Neuron (in vitro differentiated cells): ENCODE data around the gene HPCAL1.

Experiments used
- H2AFZ ChIP-seq: one replicate; pipeline ENCODE4 v1.6.1; 2013; ENCODE audit warnings: low read depth, mild to moderate bottlenecking, inconsistent platforms, low read length, moderate library complexity
- H3K27me3 ChIP-seq: one replicate; pipeline ENCODE4 v1.6.1; 2013; ENCODE audit warnings: low read length; ENCODE audit not compliant: insufficient read depth
- H3K36me3 ChIP-seq: one replicate; pipeline ENCODE4 v1.6.1; 2013; ENCODE audit warnings: low read length; ENCODE audit not compliant: insufficient read depth
- H3K4me1 ChIP-seq: one replicate; pipeline ENCODE4 v1.6.1; 2013; ENCODE audit warnings: low read length; ENCODE audit not compliant: insufficient read depth
- H3K4me3 ChIP-seq: 2 replicates; pipeline ENCODE4 v1.5.1; 2013; ENCODE audit warnings: mild to moderate bottlenecking, low read length, moderate library complexity
- H3K9me3 ChIP-seq: one replicate; pipeline ENCODE4 v1.6.1; 2013; ENCODE audit warnings: low read length

The HPCAL1 gene

DNA sequence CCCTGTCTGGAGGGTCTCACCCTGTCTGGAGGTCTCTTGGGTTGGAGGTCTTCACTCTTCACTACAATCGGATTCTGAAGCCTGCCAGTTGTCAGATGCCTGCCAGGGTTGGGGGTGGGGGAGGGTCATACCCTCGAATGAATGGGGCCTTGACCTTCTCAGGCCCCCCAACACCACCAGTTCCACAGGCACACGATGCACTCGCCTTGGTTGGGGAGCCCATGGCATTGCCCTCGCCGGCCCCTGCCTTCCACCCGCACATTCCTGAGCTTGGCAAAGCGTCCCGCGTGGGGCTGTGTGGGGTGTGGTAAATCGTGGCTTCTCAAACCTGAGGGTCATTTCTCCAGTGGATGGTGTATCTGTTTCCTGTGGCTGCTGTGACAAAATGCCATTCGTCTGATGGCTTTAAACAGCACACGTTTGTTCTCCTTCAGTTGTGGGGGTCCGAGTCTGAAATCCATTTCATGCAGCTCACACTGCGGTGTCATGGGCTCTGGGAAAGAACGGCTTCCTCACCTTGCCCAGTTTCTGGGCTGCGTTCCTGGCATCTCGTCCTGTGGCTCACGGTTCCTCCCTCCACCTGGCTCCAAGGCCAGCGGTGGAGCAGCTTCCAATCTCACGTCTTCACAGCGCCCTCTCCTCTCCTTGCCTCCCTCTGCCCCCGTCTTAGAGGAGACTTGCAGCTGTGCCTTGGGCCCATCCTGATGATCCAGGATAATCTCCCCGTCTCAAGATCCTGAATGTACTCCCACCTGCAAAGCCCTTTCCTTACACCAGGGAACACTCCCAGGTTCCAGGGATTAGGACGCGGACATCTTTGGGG lies 38.0 kb upstream of the HPCAL1 start:
- Histone ChIP-seq H3K9me3 (no peaks in the 10 kb centered on the region), H3K36me3 (no peaks in the 10 kb centered on the region), H3K4me3 (no peak overlapping the region), H2AFZ (no peak overlapping the region), H3K27me3 (no peaks in the 10 kb centered on the region), H3K4me1 (no peaks in the 10 kb centered on the region)

DNA sequence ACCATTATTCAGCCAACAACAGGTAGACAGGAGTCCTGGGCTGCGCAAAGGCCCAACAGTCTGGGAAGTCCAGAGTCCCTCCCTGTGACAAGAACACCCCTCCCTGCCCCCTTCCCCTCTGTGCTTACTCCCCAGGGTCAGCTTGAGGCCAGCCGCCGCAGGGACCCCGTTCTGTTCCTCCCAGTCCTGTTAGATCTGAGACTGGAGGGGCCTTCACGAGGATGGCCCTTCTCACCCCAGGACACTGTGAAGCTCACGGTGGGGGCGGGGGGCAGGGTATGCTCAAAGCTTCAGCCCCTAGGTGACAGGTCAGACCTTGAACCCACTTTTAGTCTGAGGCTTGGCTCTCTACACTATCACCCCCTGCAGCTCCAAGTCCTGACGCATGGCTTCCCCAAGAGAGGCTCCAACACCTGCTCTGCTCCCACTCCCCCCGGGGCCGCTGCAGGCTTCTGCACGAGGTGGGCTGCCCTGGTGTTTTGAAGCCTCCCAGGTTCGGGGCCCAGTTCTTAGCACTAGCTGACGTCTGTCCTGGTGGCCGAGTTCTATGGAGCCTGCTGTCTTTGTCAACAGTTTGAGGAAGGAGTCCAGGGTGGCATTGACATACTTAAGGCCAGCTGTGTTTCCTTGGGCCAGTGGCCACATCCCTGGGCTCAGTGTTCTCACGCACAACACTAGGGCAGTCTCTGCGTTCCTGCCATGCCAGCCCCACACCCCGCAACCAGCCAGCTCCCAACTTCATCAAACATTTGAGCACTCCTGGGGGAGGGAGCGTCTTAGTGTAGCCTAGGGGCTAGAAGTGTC lies 37.2 kb upstream of the HPCAL1 start:
- Histone ChIP-seq H3K4me1 (no peaks in the 10 kb centered on the region), H2AFZ (no peak overlapping the region), H3K4me3 (no peak overlapping the region)

DNA sequence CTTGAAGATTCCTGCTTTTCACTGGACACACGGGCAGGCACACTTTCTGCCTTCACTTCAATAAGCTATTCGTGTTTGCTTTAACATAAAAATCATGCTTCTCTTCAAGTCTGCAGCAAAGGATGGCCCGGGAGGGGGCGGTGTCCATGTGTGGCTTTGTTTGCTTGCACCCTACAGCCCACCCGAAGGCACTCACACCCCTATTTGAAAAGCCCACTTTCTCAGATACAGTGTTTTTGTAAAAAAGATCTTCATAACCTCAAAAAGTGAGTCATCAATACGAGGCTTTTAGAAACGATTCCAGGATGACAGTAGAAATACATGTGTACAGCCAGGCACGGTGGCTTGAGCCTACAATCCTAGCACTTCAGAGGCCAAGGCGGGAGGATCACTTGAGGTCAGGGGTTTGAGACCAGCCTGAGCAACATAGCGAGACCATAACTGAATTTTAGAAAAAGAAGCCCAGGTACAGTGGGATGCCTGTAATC lies 36.5 kb upstream of the HPCAL1 start:
- H3K4me1 ChIP-seq, result no peaks in the 10 kb centered on the region
- H3K9me3 ChIP-seq, result no peaks in the 10 kb centered on the region
- no peaks in the 10 kb centered on the region for H3K27me3 ChIP-seq
- H3K4me3 ChIP-seq, result no peak overlapping the region
- no peaks in the 10 kb centered on the region for H3K36me3 ChIP-seq
- H2AFZ ChIP-seq, result no peak overlapping the region

More for the DNA sequence above, 37.2 kb upstream of the HPCAL1 start:
- Histone ChIP-seq H3K27me3 (no peaks in the 10 kb centered on the region), H3K36me3 (no peaks in the 10 kb centered on the region), H3K9me3 (no peaks in the 10 kb centered on the region)

DNA sequence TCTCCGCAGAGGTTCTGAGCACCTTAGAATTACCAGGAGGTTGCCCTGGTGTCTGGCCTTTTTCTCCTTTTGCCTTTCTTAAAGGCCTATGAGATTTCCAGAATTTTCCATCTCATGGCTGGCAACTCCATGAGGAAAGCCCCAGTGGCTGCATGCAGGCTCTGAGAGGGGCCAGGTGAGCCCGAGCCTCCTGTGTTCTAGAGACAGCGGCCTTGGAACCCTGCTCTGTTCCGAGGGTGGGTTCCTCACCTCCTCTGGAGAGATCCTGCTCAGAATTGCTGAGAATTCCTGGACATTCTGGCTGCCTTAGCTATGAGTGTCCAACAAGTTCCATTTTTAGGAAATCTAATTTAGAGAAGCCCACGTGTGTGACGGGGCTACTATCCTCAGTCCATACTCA lies 35.7 kb upstream of the HPCAL1 start:
- Histone ChIP-seq H3K4me1 (no peaks in the 10 kb centered on the region), H3K27me3 (no peaks in the 10 kb centered on the region), H2AFZ (no peak overlapping the region)

DNA sequence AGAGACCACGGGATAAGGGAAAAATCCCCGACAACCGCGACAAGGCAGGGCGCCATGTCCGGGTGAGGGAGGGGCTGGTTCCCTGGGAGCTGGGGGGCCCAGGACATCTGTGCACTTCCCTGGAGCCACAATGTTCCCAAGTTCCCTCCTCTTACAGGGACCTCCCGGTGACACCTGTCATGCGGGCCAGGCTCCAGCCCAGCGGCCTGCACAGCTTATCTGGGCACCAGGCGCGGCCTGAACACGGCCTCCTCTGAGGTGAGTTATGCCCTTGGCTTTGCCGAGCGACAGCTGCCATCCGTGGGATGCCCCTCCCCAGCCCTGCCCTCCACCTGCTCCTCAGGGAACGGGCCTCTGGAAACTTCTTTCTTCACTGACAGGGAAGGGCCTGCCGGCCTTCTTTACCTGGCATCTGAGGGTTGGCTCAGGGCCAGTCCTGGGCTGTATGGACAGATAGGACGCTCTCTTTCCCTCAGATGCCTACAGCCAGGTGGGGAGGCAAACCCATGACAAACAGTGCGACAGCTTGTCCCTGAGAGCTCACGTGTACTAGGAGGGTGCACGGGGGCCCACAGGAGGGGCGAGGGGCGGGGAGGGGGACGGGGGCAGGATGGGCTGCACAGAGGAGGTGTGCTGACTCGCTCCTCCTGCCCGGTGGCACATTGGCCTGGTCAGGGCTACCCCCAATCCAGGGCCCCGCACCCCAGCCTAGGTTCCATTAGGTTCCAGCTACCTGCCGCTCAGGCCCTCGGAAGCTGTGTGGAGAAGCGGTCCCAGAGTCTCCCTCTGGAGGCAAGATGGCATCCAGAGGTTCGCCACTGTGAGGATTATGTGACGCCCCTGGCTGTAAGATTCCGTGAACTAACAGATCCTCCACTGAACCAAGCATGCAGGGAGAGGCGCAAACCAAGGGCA lies 34.9 kb upstream of the HPCAL1 start:
- no peaks in the 10 kb centered on the region for H3K27me3 ChIP-seq
- H3K9me3 ChIP-seq, result no peaks in the 10 kb centered on the region
- no peak overlapping the region for H3K4me3 ChIP-seq
- no peaks in the 10 kb centered on the region for H3K4me1 ChIP-seq
- no peaks in the 10 kb centered on the region for H3K36me3 ChIP-seq
- no peak overlapping the region for H2AFZ ChIP-seq

More for the DNA sequence above, 35.7 kb upstream of the HPCAL1 start:
- Histone ChIP-seq H3K36me3 (no peaks in the 10 kb centered on the region), H3K9me3 (no peaks in the 10 kb centered on the region), H3K4me3 (no peak overlapping the region)

DNA sequence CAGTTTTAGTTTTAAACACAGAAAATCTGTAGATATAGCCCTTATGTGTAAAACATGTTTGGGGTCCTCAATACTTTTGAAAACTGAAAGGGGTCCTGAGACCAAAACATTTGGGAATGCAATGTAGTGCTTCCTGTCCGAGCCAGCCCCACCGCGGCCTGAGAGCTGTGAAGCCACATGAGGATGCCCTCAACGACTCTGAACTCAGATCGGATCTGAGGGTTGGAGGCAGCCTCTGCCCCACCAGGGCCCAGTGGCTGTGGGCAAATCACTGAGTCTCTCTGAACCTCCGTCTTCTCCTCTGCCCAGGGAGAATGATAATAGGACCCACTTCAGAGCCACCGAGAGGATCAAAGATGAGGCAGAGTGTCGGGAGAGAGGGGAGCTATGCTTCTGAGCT lies 33.4 kb upstream of the HPCAL1 start:
- no peaks in the 10 kb centered on the region for H3K36me3 ChIP-seq
- H3K4me1 ChIP-seq, result no peaks in the 10 kb centered on the region
- no peak overlapping the region for H2AFZ ChIP-seq
- no peaks in the 10 kb centered on the region for H3K9me3 ChIP-seq
- H3K4me3 ChIP-seq, result no peak overlapping the region
- H3K27me3 ChIP-seq, result no peaks in the 10 kb centered on the region

DNA sequence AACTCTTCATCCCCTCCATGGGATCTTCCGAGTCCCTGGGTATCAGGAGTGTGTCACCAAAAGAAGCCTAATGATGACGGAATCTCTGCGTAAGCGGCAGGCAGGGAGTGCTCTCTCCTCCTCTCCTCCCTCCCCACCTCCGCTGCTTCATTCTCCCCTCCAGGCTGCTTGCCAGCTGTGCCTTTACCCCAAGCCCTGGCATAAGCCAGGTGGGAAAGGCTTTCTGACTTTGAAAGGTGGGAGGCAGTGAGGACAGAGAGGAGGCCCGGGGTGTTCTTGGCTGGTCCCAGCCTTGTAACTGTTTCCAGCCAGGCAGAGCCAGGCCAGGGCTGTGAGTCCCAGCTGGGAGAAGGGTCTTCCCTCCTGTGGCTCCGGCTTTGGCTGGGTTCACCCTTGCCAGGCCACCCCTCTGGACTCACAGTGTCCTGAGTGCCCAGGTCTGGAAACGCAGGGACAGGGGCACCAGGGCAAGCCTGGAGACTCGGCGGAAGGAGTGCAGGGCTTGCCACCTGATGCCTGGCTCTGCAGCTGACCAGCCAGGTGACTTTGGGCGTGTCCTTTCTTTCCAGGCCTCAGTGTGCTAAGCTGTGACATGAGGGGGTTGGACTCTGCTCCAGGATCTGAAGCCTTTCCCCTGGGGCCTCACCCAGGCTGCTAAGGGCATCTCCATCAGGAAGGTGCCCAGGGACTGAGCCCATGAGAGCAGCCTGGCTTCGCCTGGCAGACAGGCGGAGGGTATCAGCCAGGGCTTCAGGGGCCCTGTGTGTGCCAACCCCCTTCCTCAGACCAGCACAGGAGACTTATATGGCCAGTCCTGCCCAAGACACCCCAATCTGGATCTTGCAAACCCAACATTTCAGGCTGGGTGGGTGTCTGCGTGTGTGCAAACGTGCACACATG lies 32.7 kb upstream of the HPCAL1 start:
- no peak overlapping the region for H3K4me3 ChIP-seq
- H3K4me1 ChIP-seq, result no peaks in the 10 kb centered on the region
- no peaks in the 10 kb centered on the region for H3K36me3 ChIP-seq
- no peaks in the 10 kb centered on the region for H3K27me3 ChIP-seq
- H3K9me3 ChIP-seq, result no peaks in the 10 kb centered on the region
- H2AFZ ChIP-seq, result no peak overlapping the region

DNA sequence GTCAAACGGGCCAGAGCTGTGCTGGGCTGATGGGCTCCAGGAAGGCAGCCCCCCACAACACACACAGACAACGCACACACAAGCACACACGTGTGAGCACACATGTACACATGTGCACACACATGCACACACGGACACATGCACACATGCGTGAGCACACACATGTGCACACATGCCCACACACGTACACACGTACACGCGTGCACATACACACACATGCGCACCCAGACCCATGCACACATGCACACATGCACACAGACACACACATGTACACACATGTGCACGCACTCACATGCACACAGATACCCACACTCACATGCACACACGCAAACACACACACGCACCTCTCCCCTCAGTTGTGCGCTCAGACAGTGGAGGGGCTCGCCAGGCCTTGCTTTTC lies 31.2 kb upstream of the HPCAL1 start:
- H2AFZ ChIP-seq, result no peak overlapping the region
- H3K36me3 ChIP-seq, result no peaks in the 10 kb centered on the region
- H3K4me3 ChIP-seq, result no peak overlapping the region
- peaks cover 9% of the 10 kb centered on the region for H3K4me1 ChIP-seq
- H3K27me3 ChIP-seq, result no peaks in the 10 kb centered on the region
- H3K9me3 ChIP-seq, result no peaks in the 10 kb centered on the region

DNA sequence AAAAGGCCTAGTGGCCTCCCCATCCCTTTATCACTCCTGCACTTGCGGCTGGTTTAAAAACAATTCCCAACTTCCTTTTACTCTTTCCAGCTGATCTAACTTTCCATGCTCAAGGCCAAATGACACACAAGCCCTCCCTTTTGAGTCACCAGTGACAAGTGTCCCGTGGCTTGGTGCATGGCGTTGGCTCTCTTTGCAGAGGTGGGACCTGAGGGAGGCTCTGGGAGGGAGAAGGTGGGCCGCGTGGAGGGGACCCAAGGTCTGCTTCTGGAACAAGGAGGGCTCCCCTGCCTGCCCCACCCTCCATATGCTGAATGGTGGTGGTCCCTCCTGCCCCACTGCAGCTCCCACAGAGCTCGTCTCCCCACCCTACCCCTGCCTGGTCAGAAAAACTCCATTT lies 30.8 kb upstream of the HPCAL1 start:
- no peaks in the 10 kb centered on the region for H3K36me3 ChIP-seq
- H3K27me3 ChIP-seq, result no peaks in the 10 kb centered on the region
- H3K4me3 ChIP-seq, result no peak overlapping the region
- peaks cover 11% of the 10 kb centered on the region for H3K4me1 ChIP-seq
- H3K9me3 ChIP-seq, result no peaks in the 10 kb centered on the region
- no peak overlapping the region for H2AFZ ChIP-seq

DNA sequence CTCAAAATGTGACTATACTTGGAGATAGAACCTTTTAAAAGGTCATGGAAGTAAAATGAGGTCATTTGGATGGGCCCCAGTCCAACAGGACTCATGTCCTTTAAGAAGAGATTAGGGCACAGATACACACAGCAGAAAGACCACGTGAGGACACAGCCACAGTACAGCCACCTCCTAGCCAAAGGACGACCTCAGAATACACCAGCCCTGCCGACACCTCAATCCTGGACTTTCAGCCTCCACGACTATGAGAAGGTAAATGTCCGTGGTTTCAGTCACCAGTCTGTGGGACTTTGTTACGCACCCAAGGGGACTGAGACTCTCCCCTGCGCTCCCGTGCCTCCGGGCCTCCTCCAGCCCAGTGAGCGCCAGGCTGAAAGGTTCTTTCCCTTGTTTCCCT lies 30.2 kb upstream of the HPCAL1 start:
- no peaks in the 10 kb centered on the region for H3K27me3 ChIP-seq
- H3K36me3 ChIP-seq, result no peaks in the 10 kb centered on the region
- no peaks in the 10 kb centered on the region for H3K9me3 ChIP-seq
- H3K4me1 ChIP-seq, result peaks cover 11% of the 10 kb centered on the region
- no peak overlapping the region for H3K4me3 ChIP-seq
- H2AFZ ChIP-seq, result no peak overlapping the region

DNA sequence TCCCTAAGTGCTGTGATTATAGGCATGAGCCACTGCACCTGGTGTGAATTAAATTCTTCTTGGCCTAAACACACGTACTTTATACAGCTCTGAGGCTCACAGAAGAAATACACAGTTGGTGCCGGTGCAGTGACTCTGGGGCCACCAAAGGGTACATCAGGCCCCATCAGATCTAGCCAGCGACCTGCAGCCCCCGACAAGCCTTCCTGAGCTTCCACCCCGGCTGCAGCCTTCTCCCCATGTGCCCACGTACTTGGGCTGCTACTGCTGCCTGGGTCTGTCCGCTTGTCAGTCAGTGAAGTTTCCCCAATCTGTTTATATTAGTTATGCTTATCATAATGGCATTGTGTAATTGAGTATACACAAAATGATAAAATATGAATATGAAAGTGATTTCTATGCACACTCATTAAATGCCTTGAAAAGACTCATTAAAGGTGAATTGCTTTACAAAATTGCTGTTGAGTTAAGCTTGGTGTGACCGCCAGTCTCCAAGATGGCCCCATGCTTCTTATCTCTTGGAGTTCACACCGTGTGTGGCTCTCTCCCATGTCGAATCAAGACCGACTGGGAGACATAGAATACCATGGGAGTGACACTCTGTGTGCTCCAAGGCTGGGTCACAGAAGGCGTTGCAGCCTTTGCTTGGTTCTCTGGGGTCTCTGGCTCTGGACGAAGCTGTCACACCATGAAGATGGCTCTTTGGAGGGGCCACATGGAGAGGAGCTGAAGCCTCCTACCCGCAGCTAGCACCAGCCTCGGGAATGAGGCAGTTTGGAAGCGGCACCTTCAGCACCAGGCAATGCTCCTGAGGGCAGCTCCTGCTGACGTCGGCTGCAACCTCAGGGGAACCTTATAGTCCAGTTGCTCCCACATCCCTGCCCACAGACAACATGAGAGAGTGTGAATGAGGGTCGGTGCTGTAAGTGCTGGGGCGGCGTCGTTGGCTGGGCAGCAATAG lies 29.2 kb upstream of the HPCAL1 start:
- Histone ChIP-seq H3K4me3 (no peak overlapping the region), H3K9me3 (no peaks in the 10 kb centered on the region)

More for the DNA sequence above, 29.2 kb upstream of the HPCAL1 start:
- H2AFZ ChIP-seq, result no peak overlapping the region
- no peaks in the 10 kb centered on the region for H3K36me3 ChIP-seq
- H3K27me3 ChIP-seq, result peaks cover under 1% of the 10 kb centered on the region
- H3K4me1 ChIP-seq, result peaks cover 15% of the 10 kb centered on the region
